GM12878 (cell line): Measurements from ENCODE around the gene MAB21L4. TPM values are rescaled to one million over a fixed set of nuclear protein-coding genes. Genes with fewer than 3 reads are reported as not detected.

Source experiments
- ATAC-seq: fragments of 200-7000 bp; cut with Tn5 transposase; 3 replicates; pipeline ENCODE4 v1.9.1; 2020; ENCODE audit warnings: mild to moderate bottlenecking, moderate library complexity
- BruUV-seq: library from RNA; stranded (reverse); fragments of 400-500 nt; replicated peaks from 2 replicates; lab custom pipeline; 2021; lab: Mats Ljungman, UMichigan
- CTCF ChIA-PET: fragments of 300-600 bp; sonication (Branson Sonifier 250); formaldehyde crosslinking; extraction: SDS; loops from one replicate; lab custom pipeline; 2021; ENCODE audit warnings: inconsistent platforms; lab: Yijun Ruan, JAX
- POLR2A ChIA-PET: fragments of 350-600 bp; formaldehyde crosslinking; extraction: SDS; loops from one replicate; lab custom pipeline; 2021; ENCODE audit warnings: inconsistent platforms; lab: Charles Lee
- RAD21 ChIA-PET: fragments of 300-600 bp; sonication (Branson Sonifier 250); formaldehyde crosslinking; loops from one replicate; lab custom pipeline; 2023; ENCODE audit warnings: antibody characterized with exemption; ENCODE audit not compliant: unreplicated experiment; lab: Charles Lee
- SMC1A ChIA-PET: fragments of 300-600 bp; sonication (Branson Sonifier 250); formaldehyde crosslinking; loops from one replicate; lab custom pipeline; 2023; ENCODE audit not compliant: unreplicated experiment, uncharacterized antibody; lab: Charles Lee
- DNase-seq: peaks from one replicate; pipeline ENCODE4 v3.0.0-alpha.2; 2011; ENCODE audit warnings: low read depth, low spot score
- FAIRE-seq: peaks from 3 replicates; lab custom pipeline; 2011; peaks lifted over from hg19 to GRCh38; lab: Jason Lieb, UNC
- H2AFZ ChIP-seq: 2 replicates; pipeline ENCODE4 v1.6.0; 2011; ENCODE audit warnings: low read depth, low read length, control low read depth; ENCODE audit not compliant: control insufficient read depth
- H3K27ac ChIP-seq: 2 replicates; pipeline ENCODE4 v1.5.1; 2011; ENCODE audit warnings: control low read depth; ENCODE audit not compliant: control insufficient read depth, insufficient read depth
- H3K27me3 ChIP-seq, 2 experiments: replicated peaks in 1 of 2; 2 replicates each; pipeline versions ENCODE4 v1.6.0 to v1.6.1; 2011; ENCODE audit warnings: low read length in 1 of 2; ENCODE audit not compliant: control insufficient read depth in 2 of 2, insufficient read depth in 2 of 2
- H3K36me3 ChIP-seq, 2 experiments: 2 replicates each; pipeline ENCODE4 v1.5.1; 2011; ENCODE audit warnings: low read length in 1 of 2; ENCODE audit not compliant: control insufficient read depth in 2 of 2, insufficient read depth in 2 of 2
- H3K4me1 ChIP-seq: 2 replicates; pipeline ENCODE4 v1.6.1; 2011; ENCODE audit warnings: mild to moderate bottlenecking, low read length, moderate library complexity, mixed read lengths; ENCODE audit not compliant: control insufficient read depth, insufficient read depth
- H3K4me2 ChIP-seq: 2 replicates; pipeline ENCODE4 v1.6.0; 2011; ENCODE audit warnings: control low read depth; ENCODE audit not compliant: control insufficient read depth, insufficient read depth
- H3K4me3 ChIP-seq: fragments of 200-600 bp; sonication (generic); 2 replicates; pipeline ENCODE4 v1.5.1; 2016
- H3K79me2 ChIP-seq: 2 replicates; pipeline ENCODE4 v1.6.0; 2011; ENCODE audit warnings: low read length; ENCODE audit not compliant: control insufficient read depth, insufficient read depth
- H3K9ac ChIP-seq: 2 replicates; pipeline ENCODE4 v1.8.0; 2011; ENCODE audit warnings: low read length, control low read depth, mixed read lengths; ENCODE audit not compliant: control insufficient read depth, insufficient read depth
- H3K9me3 ChIP-seq: replicated peaks from 3 replicates; pipeline ENCODE4 v1.5.1; 2011; ENCODE audit warnings: mild to moderate bottlenecking, low read length; ENCODE audit not compliant: control insufficient read depth, insufficient read depth
- H4K20me1 ChIP-seq: 2 replicates; pipeline ENCODE4 v1.6.0; 2011; ENCODE audit not compliant: control insufficient read depth, insufficient read depth
- CEBPZ ChIP-seq: fragments of 150-350 bp; IDR thresholded peaks from 2 replicates; pipeline ENCODE4 v1.6.1; 2016; ENCODE audit warnings: low read depth, low read length
- CHD4 ChIP-seq: fragments of 200-600 bp; sonication (generic); IDR thresholded peaks from 2 replicates; pipeline ENCODE4 v1.6.1; 2016; ENCODE audit warnings: mild to moderate bottlenecking
- DPF2 ChIP-seq: fragments of 450-650 bp; IDR thresholded peaks from 2 replicates; pipeline ENCODE4 v1.6.1; 2017; ENCODE audit warnings: mild to moderate bottlenecking
- NFYA ChIP-seq: IDR thresholded peaks from 2 replicates; pipeline ENCODE4 v1.6.1; 2011; ENCODE audit warnings: low read depth, mild to moderate bottlenecking, low read length, improper control_type of control experiment, borderline replicate concordance
- NR2F1 ChIP-seq: fragments of 450-650 bp; conservative IDR thresholded peaks from 2 replicates; pipeline ENCODE4 v1.6.1; 2017; ENCODE audit warnings: mild to moderate bottlenecking
- PAX5 ChIP-seq: IDR thresholded peaks from 2 replicates; pipeline ENCODE4 v1.6.1; 2011; ENCODE audit warnings: low read depth, low read length, borderline replicate concordance
- PRDM15 ChIP-seq: fragments of 450-650 bp; formaldehyde crosslinking; IDR thresholded peaks from 2 replicates; pipeline ENCODE4 v1.4.0; 2020; ENCODE audit warnings: mild to moderate bottlenecking, moderate library complexity
- RFX5 ChIP-seq: IDR thresholded peaks from 2 replicates; pipeline ENCODE4 v1.6.1; 2011; ENCODE audit warnings: low read depth, low read length, improper control_type of control experiment
- SIN3A ChIP-seq: IDR thresholded peaks from 2 replicates; pipeline ENCODE4 v1.6.1; 2012; ENCODE audit warnings: low read depth, low read length, improper control_type of control experiment
- STAT3 ChIP-seq: IDR thresholded peaks from 2 replicates; pipeline ENCODE4 v1.6.1; 2011; ENCODE audit warnings: low read depth, low read length, improper control_type of control experiment
- TARDBP ChIP-seq: IDR thresholded peaks from 2 replicates; pipeline ENCODE4 v1.6.1; 2016; ENCODE audit warnings: borderline replicate concordance
- ZNF207 ChIP-seq: fragments of 450-650 bp; IDR thresholded peaks from 2 replicates; pipeline ENCODE4 v1.6.1; 2014; ENCODE audit warnings: antibody characterized with exemption, mild to moderate bottlenecking, borderline replicate concordance
- WGBS: methylation state at CpG from one replicate; pipeline ENCODE4 v1.1.6; 2016; ENCODE audit warnings: low lambda C conversion rate; ENCODE audit not compliant: insufficient replicate concordance, insufficient coverage; ENCODE audit errors: missing lambda C conversion rate; 5-methylcytosine and 5-hydroxymethylcytosine counted together
- in situ Hi-C: fragments of 300-500 bp; cut with MboI; formaldehyde crosslinking; loops from 9 replicates; pipeline ENCODE4 v1.14.3; 2018; ENCODE audit warnings: mixed read lengths
- intact Hi-C: fragments of 100-400 bp; cut with micrococcal nuclease; formaldehyde crosslinking; loops from one replicate; pipeline ENCODE4 v1.14.2; 2022; ENCODE audit not compliant: unreplicated experiment
- polyA plus RNA-seq, 11 experiments: library from polyadenylated mRNA; depleted of rRNA in 4 of 11; unstranded in 6 of 11; stranded (reverse) in 5 of 11; fragments of >200 nt; fragmentation: Nextera tagmentation in 4 of 11; fragmentation: Illumina TruSeq in 1 of 11; extraction: Ambion mirVana in 4 of 11; extraction: Trizol in 1 of 11; gene quantifications; 1 replicate in 1 of 11; 2 replicates in 10 of 11; pipeline versions ENCODE4 v1.2.1 to v1.2.3, GENCODE V29; 2011 to 2016; ENCODE audit warnings: inconsistent platforms in 2 of 11, missing spikeins in 2 of 11, low read depth in 1 of 11
- total RNA-seq, 4 experiments: library from RNA; depleted of rRNA in 3 of 4; stranded (reverse); fragments of >200 nt in 3 of 4; fragmentation: Illumina TruSeq in 1 of 4; extraction: Trizol in 1 of 4; gene quantifications; 2 replicates each; pipeline versions ENCODE4 v1.2.1 to v1.2.3, GENCODE V29; 2013 to 2021
- TF ChIP-seq, protein P1 (sequence below): fragments of 450-650 bp; IDR thresholded peaks from 2 replicates; pipeline ENCODE4 v1.6.1; 2017; ENCODE audit warnings: antibody characterized with exemption, mild to moderate bottlenecking, moderate library complexity

Gene MAB21L4
- total and polyA plus RNA-seq, 10 of the 15 experiments (the other 5 are each of a cell fraction or from before 2014, with no cell fraction given): 0.03 TPM; not detected in 9

DNA sequence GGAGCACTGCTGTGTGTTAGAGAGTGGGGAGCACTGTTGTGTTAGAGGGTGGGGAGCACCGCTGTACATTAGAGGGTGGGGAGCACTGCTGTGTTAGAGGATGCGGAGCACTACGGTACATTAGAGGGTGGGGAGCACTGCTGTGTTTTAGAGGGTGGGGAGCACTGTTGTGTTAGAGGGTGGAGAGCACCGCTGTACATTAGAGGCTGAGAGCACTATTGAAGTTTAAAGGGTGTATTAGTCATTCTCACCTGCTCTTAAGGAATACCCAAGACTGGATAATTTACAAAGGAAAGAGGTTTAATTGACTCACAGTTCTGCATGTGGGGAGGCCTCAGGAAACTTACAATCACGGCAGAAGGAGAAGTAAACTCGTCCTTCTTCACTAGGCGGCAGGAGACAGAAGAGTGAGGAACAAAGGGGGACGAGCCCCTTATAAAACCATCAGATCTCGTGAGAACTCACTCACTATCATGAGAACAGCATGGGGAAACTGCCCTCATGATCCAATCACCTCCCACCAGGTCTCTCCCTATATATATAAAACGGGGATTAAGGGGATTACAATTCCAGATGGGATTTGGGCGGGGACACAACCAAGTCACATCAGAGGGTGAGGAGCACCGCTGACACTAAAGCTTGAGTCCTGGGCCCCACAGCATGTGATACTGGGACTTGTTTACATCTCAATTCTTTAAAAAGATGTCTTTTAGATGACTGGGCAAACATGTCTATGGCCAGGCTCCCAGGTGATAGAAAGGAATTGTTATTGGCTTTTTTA is 46.9 kb downstream of the MAB21L4 start (continued):
- TF ChIP-seq PRDM15: no peak

- BruUV-seq: no TSS peak
- 88% methylated on average over 13 of the region's 13 CpGs for WGBS
- DNase-seq: no peak
- no peaks in the 10 kb centered on the region for H4K20me1 ChIP-seq
- SMC1A ChIA-PET: no interaction called here
- no peak overlapping the region for H3K9ac ChIP-seq
- no peak overlapping the region for H2AFZ ChIP-seq
- in situ Hi-C loops (loop anchor here (25.0 kb wide), 1 partner anchor 336 kb away; no protein-coding TSS in a partner anchor), intact Hi-C loops (no loop called here)
- H3K4me1 ChIP-seq: no peaks in the 10 kb centered on the region
- no peak for ATAC-seq
- no peaks in the 10 kb centered on the region for H3K36me3 ChIP-seq
- no peaks in the 10 kb centered on the region for H3K79me2 ChIP-seq
- H3K27ac ChIP-seq: no peak overlapping the region
- RAD21 ChIA-PET: no interaction called here
- CTCF ChIA-PET: no interaction called here
- no peaks in the 10 kb centered on the region; the same call in 2 of the 3 replicates for H3K9me3 ChIP-seq
- no peak overlapping the region for H3K4me2 ChIP-seq
- no peaks in the 10 kb centered on the region for H3K27me3 ChIP-seq
- H3K4me3 ChIP-seq: no peak overlapping the region
- POLR2A ChIA-PET: no interaction called here
- no peak for FAIRE-seq
- TF ChIP-seq STAT3 (no peak), CEBPZ (no peak), CHD4 (no peak), TARDBP (no peak), ZNF207 (no peak), DPF2 (no peak), NFYA (no peak), NR2F1 (no peak), SIN3A (no peak), RFX5 (no peak), PAX5 (no peak)
- TF ChIP-seq, protein P1, sequence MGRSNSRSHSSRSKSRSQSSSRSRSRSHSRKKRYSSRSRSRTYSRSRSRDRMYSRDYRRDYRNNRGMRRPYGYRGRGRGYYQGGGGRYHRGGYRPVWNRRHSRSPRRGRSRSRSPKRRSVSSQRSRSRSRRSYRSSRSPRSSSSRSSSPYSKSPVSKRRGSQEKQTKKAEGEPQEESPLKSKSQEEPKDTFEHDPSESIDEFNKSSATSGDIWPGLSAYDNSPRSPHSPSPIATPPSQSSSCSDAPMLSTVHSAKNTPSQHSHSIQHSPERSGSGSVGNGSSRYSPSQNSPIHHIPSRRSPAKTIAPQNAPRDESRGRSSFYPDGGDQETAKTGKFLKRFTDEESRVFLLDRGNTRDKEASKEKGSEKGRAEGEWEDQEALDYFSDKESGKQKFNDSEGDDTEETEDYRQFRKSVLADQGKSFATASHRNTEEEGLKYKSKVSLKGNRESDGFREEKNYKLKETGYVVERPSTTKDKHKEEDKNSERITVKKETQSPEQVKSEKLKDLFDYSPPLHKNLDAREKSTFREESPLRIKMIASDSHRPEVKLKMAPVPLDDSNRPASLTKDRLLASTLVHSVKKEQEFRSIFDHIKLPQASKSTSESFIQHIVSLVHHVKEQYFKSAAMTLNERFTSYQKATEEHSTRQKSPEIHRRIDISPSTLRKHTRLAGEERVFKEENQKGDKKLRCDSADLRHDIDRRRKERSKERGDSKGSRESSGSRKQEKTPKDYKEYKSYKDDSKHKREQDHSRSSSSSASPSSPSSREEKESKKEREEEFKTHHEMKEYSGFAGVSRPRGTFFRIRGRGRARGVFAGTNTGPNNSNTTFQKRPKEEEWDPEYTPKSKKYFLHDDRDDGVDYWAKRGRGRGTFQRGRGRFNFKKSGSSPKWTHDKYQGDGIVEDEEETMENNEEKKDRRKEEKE: no peak
Measured at GRCh38 chr2:240847817-240848216, 48.1 kb downstream of the MAB21L4 start.
